Gastrocnemius medialis (tissue), 4 donors: Measurements from ENCODE around the gene SRGN. TPM values are rescaled to one million over a fixed set of nuclear protein-coding genes. Genes with fewer than 3 reads are reported as not detected.

ENCODE experiments used
- ATAC-seq, 2 donors: fragments of 150-250 bp; one replicate each; pipeline ENCODE4 v1.9.1; 2016
- DNase-seq, 2 donors: peaks; one replicate each; pipeline ENCODE4 v3.0.0-alpha.2; 2019
- H3K27ac ChIP-seq, 4 donors: fragments of 200-600 bp; sonication (generic); 1 replicate in 1 of 4; 2 replicates in 3 of 4; pipeline ENCODE4 v1.5.1; 2016 to 2018; ENCODE audit warnings: mild to moderate bottlenecking in 2 of 4, moderate library complexity in 1 of 4
- H3K27me3 ChIP-seq, 3 donors: fragments of 200-600 bp; sonication (generic) in 2 of 3; 1 replicate in 1 of 3; 2 replicates in 2 of 3; pipeline versions ENCODE4 v1.5.1 to v1.6.0; 2016 to 2019; ENCODE audit warnings: mild to moderate bottlenecking in 1 of 3, moderate library complexity in 1 of 3
- H3K36me3 ChIP-seq, 2 donors: fragments of 200-600 bp; sonication (generic) in 1 of 2; one replicate each; pipeline ENCODE4 v1.5.1; 2017 to 2018
- H3K4me1 ChIP-seq, 2 donors: fragments of 200-600 bp; sonication (generic) in 1 of 2; one replicate each; pipeline ENCODE4 v1.5.1; 2016 to 2017; ENCODE audit warnings: mild to moderate bottlenecking in 2 of 2
- H3K4me3 ChIP-seq, 4 donors: fragments of 200-600 bp; sonication (generic) in 3 of 4; 1 replicate in 1 of 4; 2 replicates in 3 of 4; pipeline ENCODE4 v1.5.1; 2016 to 2019; ENCODE audit warnings: mild to moderate bottlenecking in 2 of 4
- H3K9me3 ChIP-seq, 3 donors: fragments of 200-600 bp; sonication (generic) in 2 of 3; 1 replicate in 1 of 3; 2 replicates in 2 of 3; pipeline ENCODE4 v1.5.1; 2016 to 2019
- POLR2A ChIP-seq, 2 donors: fragments of 450-650 bp; IDR thresholded peaks; one replicate each; pipeline ENCODE4 v1.6.1; 2017; ENCODE audit warnings: antibody characterized with exemption in 2 of 2, mild to moderate bottlenecking in 2 of 2, moderate library complexity in 2 of 2
- in situ Hi-C, 4 donors: fragments of 200-750 bp; cut with MboI; loops; one replicate each; pipeline versions ENCODE4 v1.15.0 to v1.8.0; 2017; ENCODE audit warnings: low sequenced_read_pairs in 4 of 4
- intact Hi-C: fragments of 100-400 bp; cut with DNase I; formaldehyde crosslinking; loops from one replicate; pipeline ENCODE4 v1.15.1; 2023; ENCODE audit warnings: low total_unique reads
- total RNA-seq, 4 donors: library from RNA; depleted of rRNA; stranded (reverse); fragments of >200 nt; gene quantifications; one replicate each; pipeline versions ENCODE4 v1.1.0 to v1.2.3, GENCODE V29; 2016
- TF ChIP-seq, protein P1 (sequence below), 5 experiments: fragments of 450-650 bp in 3 of 5; fragments of 200-600 bp in 2 of 5; sonication (generic) in 2 of 5; IDR thresholded peaks in 4 of 5; conservative IDR thresholded peaks in 1 of 5; 1 replicate in 4 of 5; 2 replicates in 1 of 5; pipeline ENCODE4 v1.5.1; 2016 to 2019; ENCODE audit warnings: antibody characterized with exemption in 5 of 5, mild to moderate bottlenecking in 3 of 5, moderate library complexity in 3 of 5

The SRGN gene
- total RNA-seq, 4 donors from 2014 or later: 27.1 to 73.1 (median 37.8) TPM

DNA sequence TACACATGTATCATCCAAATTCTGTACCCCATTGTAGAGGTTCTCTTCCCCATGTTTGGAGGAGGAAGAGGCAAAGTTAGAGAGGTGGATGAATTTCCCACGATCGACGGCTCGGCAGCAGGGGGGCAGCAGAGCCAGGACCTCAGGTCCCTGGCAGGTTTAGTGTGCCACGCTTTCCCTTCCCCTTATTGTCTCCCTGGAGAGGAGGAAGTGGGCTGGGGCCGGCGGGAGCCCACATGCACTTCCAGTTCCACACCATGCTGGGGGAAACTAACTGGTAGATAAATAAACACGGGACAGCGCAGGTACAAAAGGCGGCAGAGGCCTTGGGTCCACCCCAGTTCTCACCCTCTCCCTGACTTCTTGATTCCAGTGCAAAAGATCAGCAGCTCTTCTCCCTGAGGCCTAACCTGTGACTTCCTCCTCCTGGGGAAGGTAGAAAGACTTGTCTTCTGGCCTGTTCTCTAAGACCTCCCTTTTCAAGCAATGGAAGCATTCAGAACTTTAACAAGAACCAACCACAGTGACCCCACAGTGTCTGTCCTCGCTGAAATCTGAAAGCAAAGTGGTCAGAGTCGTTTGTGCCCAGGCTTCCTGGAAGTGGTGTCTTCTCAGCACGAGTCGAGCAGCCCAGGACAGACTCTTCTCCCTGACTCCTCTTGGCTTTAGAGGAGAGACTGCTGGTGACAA, 30.5 kb upstream of the SRGN start:
- H3K27me3 ChIP-seq: no peaks in the 10 kb centered on the region
- H3K9me3 ChIP-seq: no peaks in the 10 kb centered on the region
- intact Hi-C loops (loop anchor here (2.0 kb wide), 1 partner anchor 33 kb away; no protein-coding TSS in a partner anchor), in situ Hi-C loops (no loop called here)
- no peaks in the 10 kb centered on the region for H3K36me3 ChIP-seq
- ATAC-seq: no peak
- peak overlapping the region in 1 of 4 donors; percentile 6 for H3K4me3 ChIP-seq
- peak in 1 of 2 donors; percentile 28 for DNase-seq
- peak overlapping the region; percentile 52 to 70 (median 64) for H3K27ac ChIP-seq
- peaks cover 7 to 11% of the 10 kb centered on the region in 2 donors for H3K4me1 ChIP-seq
- TF ChIP-seq, protein P1, sequence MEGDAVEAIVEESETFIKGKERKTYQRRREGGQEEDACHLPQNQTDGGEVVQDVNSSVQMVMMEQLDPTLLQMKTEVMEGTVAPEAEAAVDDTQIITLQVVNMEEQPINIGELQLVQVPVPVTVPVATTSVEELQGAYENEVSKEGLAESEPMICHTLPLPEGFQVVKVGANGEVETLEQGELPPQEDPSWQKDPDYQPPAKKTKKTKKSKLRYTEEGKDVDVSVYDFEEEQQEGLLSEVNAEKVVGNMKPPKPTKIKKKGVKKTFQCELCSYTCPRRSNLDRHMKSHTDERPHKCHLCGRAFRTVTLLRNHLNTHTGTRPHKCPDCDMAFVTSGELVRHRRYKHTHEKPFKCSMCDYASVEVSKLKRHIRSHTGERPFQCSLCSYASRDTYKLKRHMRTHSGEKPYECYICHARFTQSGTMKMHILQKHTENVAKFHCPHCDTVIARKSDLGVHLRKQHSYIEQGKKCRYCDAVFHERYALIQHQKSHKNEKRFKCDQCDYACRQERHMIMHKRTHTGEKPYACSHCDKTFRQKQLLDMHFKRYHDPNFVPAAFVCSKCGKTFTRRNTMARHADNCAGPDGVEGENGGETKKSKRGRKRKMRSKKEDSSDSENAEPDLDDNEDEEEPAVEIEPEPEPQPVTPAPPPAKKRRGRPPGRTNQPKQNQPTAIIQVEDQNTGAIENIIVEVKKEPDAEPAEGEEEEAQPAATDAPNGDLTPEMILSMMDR (IDR thresholded peaks at IDR 0.05 in 4 of 5, conservative IDR thresholded peaks at IDR 0.05 in 1 of 5): peak in 2 of 5 experiments; percentile 9 to 24
- TF ChIP-seq POLR2A (IDR thresholded peaks at IDR 0.05): peak in 1 of 2 donors; percentile 22

GRCh38 chr10:69057951-69058297, 30.0 kb upstream of the SRGN start:
- Histone ChIP-seq H3K27ac (peak overlapping the region; percentile 52 to 70 (median 64)), H3K4me1 (peaks cover 11 to 12% of the 10 kb centered on the region in 2 donors), H3K36me3 (no peaks in the 10 kb centered on the region), H3K27me3 (no peaks in the 10 kb centered on the region), H3K9me3 (no peaks in the 10 kb centered on the region), H3K4me3 (peak overlapping the region in 1 of 4 donors; percentile 6)
- intact Hi-C loops: loop anchor here (2.0 kb wide), 1 partner anchor 33 kb away; no protein-coding TSS in a partner anchor
- no peak for TF ChIP-seq POLR2A (IDR thresholded peaks at IDR 0.05)
- TF ChIP-seq, protein P1 (IDR thresholded peaks at IDR 0.05 in 4 of 5, conservative IDR thresholded peaks at IDR 0.05 in 1 of 5): no peak
- in situ Hi-C loops: no loop called here
- ATAC-seq (no peak), DNase-seq (no peak)

GRCh38 chr10:69060127-69060798, 27.6 kb upstream of the SRGN start:
- no peak for ATAC-seq
- TF ChIP-seq POLR2A (IDR thresholded peaks at IDR 0.05): no peak
- TF ChIP-seq, protein P1 (IDR thresholded peaks at IDR 0.05 in 4 of 5, conservative IDR thresholded peaks at IDR 0.05 in 1 of 5): no peak
- peak overlapping the region; percentile 84 to 89 (median 87) for H3K27ac ChIP-seq
- H3K36me3 ChIP-seq: no peaks in the 10 kb centered on the region
- intact Hi-C loops: no loop called here
- DNase-seq: no peak
- no peaks in the 10 kb centered on the region for H3K27me3 ChIP-seq
- no peak overlapping the region for H3K4me3 ChIP-seq
- H3K9me3 ChIP-seq: no peaks in the 10 kb centered on the region
- in situ Hi-C loops: no loop called here
- peaks cover 11 to 12% of the 10 kb centered on the region in 2 donors for H3K4me1 ChIP-seq

GRCh38 chr10:69061305-69062161, 26.4 kb upstream of the SRGN start:
- H3K36me3 ChIP-seq: no peaks in the 10 kb centered on the region
- ATAC-seq (peak; percentile 87 to 88), DNase-seq (peak; percentile 39 to 50)
- peaks cover 9 to 12% of the 10 kb centered on the region in 2 donors for H3K4me1 ChIP-seq
- no peaks in the 10 kb centered on the region for H3K9me3 ChIP-seq
- H3K27me3 ChIP-seq: no peaks in the 10 kb centered on the region
- H3K4me3 ChIP-seq: peak overlapping the region; percentile 0 to 27 (median 17)
- TF ChIP-seq, protein P1 (IDR thresholded peaks at IDR 0.05 in 4 of 5, conservative IDR thresholded peaks at IDR 0.05 in 1 of 5): no peak
- peak; percentile 16 to 68 for TF ChIP-seq POLR2A (IDR thresholded peaks at IDR 0.05)
- H3K27ac ChIP-seq: peak overlapping the region; percentile 84 to 89 (median 87)
- intact Hi-C loops: no loop called here
- in situ Hi-C loops: no loop called here
